ENCODE data around the gene CENPX. TPM values are rescaled to one million over a fixed set of nuclear protein-coding genes. Genes with fewer than 3 reads are reported as not detected.
A peak's percentile ranks its signal among the peaks of the same experiment; 100 is the strongest.

The CENPX gene
- total and polyA plus RNA-seq, 2 of the 13 experiments (the other 11 are each of a cell fraction or from before 2014, with no cell fraction given) = 92.7 to 170 TPM

DNA sequence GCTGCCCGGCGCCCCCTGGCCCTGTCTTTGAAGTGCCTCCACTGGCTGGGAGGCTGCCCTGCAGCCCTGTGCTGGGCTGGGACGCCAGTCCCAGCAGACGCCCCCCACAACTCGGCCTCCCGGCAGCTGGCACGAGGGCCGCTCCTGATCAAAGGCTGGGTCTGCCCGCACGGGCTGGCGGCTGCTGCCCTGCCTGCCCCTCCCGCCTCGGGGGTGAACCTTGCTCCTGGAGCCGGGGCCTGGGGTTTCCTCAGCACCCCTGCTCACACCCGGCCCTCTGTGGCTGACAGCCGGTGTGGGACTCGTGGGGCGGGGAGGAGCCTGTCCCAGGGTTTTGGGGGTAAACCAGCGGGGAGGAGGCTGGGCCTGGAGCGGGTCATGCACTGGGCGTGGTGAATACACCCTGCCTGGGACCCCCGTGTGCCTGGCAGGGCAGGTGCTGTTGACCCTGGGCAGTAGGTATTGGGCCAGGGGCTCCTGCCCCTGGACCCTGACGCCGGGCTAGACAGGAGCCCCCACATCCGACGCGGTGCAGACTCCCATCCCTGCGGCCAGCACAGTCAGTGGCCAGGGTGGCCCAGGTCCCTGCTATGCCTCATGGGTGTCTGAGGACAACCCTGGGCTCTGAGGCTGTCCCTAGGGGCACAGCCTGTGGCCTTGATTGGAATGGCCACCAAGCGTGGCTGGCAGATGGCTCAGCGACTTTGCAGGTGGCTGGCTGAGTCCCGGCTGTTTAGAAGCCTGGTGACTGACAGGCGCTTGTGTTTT is 21.7 kb downstream of the CENPX start (continued):
- TF ChIP-seq ZNF800 (CRISPR knock-in tag; IDR thresholded peaks at IDR 0.05) (peak; percentile 80; the same call in 1 of the 2 replicates), ZMYM4 (CRISPR knock-in tag; IDR thresholded peaks at IDR 0.05) (peak; percentile 37; the same call in 1 of the 2 replicates), ZBTB10 (CRISPR knock-in tag; IDR thresholded peaks at IDR 0.05; ENCODE audit: borderline replicate concordance) (peak; percentile 98), KAT8 (CRISPR knock-in tag; IDR thresholded peaks at IDR 0.05) (peak; percentile 73), SALL1 (CRISPR knock-in tag; IDR thresholded peaks at IDR 0.05) (peak; percentile 90), SNAI1 (CRISPR knock-in tag; IDR thresholded peaks at IDR 0.05; ENCODE audit: borderline replicate concordance) (0 out of 2 replicates have a peak, but pooled peaks have one; percentile 52), HNRNPLL (IDR thresholded peaks at IDR 0.05; ENCODE audit: low read depth, low read length, poor library complexity, severe bottlenecking) (no peak), ZNF75D (CRISPR knock-in tag; IDR thresholded peaks at IDR 0.05; ENCODE audit: borderline replicate concordance) (no peak), ZNF672 (CRISPR knock-in tag; IDR thresholded peaks at IDR 0.05) (peak; percentile 89; the same call in 1 of the 2 replicates), ZNF619 (CRISPR knock-in tag; IDR thresholded peaks at IDR 0.05) (peak; percentile 67), JUNB (CRISPR knock-in tag; IDR thresholded peaks at IDR 0.05; ENCODE audit: borderline replicate concordance) (no peak; the same call in 1 of the 2 replicates), ZNF577 (CRISPR knock-in tag; IDR thresholded peaks at IDR 0.05; ENCODE audit: borderline replicate concordance, low read depth) (no peak)
- TF ChIP-seq, protein P1, sequence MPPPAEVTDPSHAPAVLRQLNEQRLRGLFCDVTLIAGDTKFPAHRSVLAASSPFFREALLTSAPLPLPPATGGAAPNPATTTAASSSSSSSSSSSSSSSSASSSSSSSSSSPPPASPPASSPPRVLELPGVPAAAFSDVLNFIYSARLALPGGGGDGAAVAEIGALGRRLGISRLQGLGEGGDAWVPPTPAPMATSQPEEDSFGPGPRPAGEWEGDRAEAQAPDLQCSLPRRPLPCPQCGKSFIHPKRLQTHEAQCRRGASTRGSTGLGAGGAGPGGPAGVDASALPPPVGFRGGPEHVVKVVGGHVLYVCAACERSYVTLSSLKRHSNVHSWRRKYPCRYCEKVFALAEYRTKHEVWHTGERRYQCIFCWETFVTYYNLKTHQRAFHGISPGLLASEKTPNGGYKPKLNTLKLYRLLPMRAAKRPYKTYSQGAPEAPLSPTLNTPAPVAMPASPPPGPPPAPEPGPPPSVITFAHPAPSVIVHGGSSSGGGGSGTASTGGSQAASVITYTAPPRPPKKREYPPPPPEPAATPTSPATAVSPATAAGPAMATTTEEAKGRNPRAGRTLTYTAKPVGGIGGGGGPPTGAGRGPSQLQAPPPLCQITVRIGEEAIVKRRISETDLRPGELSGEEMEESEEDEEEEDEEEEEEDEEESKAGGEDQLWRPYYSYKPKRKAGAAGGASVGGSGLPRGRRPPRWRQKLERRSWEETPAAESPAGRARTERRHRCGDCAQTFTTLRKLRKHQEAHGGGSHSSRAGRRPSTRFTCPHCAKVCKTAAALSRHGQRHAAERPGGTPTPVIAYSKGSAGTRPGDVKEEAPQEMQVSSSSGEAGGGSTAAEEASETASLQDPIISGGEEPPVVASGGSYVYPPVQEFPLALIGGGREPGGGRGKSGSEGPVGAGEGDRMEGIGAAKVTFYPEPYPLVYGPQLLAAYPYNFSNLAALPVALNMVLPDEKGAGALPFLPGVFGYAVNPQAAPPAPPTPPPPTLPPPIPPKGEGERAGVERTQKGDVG (CRISPR knock-in tag; IDR thresholded peaks at IDR 0.05; ENCODE audit: borderline replicate concordance) = peak; percentile 98
- TF ChIP-seq, protein P2, sequence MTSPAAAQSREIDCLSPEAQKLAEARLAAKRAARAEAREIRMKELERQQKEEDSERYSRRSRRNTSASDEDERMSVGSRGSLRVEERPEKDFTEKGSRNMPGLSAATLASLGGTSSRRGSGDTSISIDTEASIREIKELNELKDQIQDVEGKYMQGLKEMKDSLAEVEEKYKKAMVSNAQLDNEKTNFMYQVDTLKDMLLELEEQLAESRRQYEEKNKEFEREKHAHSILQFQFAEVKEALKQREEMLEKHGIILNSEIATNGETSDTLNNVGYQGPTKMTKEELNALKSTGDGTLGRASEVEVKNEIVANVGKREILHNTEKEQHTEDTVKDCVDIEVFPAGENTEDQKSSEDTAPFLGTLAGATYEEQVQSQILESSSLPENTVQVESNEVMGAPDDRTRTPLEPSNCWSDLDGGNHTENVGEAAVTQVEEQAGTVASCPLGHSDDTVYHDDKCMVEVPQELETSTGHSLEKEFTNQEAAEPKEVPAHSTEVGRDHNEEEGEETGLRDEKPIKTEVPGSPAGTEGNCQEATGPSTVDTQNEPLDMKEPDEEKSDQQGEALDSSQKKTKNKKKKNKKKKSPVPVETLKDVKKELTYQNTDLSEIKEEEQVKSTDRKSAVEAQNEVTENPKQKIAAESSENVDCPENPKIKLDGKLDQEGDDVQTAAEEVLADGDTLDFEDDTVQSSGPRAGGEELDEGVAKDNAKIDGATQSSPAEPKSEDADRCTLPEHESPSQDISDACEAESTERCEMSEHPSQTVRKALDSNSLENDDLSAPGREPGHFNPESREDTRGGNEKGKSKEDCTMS (CRISPR knock-in tag; conservative IDR thresholded peaks at IDR 0.05) = no peak; the same call in 1 of the 2 replicates
- TF ChIP-seq, protein P3, sequence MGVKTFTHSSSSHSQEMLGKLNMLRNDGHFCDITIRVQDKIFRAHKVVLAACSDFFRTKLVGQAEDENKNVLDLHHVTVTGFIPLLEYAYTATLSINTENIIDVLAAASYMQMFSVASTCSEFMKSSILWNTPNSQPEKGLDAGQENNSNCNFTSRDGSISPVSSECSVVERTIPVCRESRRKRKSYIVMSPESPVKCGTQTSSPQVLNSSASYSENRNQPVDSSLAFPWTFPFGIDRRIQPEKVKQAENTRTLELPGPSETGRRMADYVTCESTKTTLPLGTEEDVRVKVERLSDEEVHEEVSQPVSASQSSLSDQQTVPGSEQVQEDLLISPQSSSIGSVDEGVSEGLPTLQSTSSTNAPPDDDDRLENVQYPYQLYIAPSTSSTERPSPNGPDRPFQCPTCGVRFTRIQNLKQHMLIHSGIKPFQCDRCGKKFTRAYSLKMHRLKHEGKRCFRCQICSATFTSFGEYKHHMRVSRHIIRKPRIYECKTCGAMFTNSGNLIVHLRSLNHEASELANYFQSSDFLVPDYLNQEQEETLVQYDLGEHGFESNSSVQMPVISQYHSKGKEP (CRISPR knock-in tag; IDR thresholded peaks at IDR 0.05) = peak; percentile 28; the same call in 1 of the 2 replicates

Measured in HepG2 (cell line).